Memory B cell (primary cell): ENCODE measurements around the gene VIPR1.
A peak's percentile ranks its signal among the peaks of the same experiment; 100 is the strongest.
"Not testable (repeated sequence)": the region's sequence is repeated elsewhere in the genome, so short reads cannot be mapped to it uniquely, and the experiment has no call there.

Experiments
- ATAC-seq: fragments of 150-1000 bp; cut with Tn5 transposase; 2 replicates; pipeline ENCODE4 v1.10.0; 2021; ENCODE audit warnings: low read depth, mild to moderate bottlenecking, moderate library complexity
- DNase-seq, 2 donors: peaks; one replicate each; pipeline ENCODE4 v3.0.0; 2022; ENCODE audit warnings: low spot score in 2 of 2
- H3K27ac Mint-ChIP-seq: one replicate; pipeline ENCODE4 v1.8.0; 2022; ENCODE audit warnings: mild to moderate bottlenecking, moderate library complexity, mixed read lengths
- H3K27me3 Mint-ChIP-seq: one replicate; pipeline ENCODE4 v1.8.0; 2022; ENCODE audit warnings: mixed read lengths
- H3K36me3 Mint-ChIP-seq: one replicate; pipeline ENCODE4 v1.8.0; 2022; ENCODE audit warnings: mild to moderate bottlenecking, mixed read lengths
- H3K4me1 Mint-ChIP-seq: one replicate; pipeline ENCODE4 v1.8.0; 2022; ENCODE audit warnings: mixed read lengths
- H3K4me3 Mint-ChIP-seq: one replicate; pipeline ENCODE4 v1.8.0; 2022; ENCODE audit warnings: mild to moderate bottlenecking, moderate library complexity, mixed read lengths
- H3K9me3 Mint-ChIP-seq: one replicate; pipeline ENCODE4 v1.8.0; 2022; ENCODE audit warnings: mixed read lengths

VIPR1 gene

DNA sequence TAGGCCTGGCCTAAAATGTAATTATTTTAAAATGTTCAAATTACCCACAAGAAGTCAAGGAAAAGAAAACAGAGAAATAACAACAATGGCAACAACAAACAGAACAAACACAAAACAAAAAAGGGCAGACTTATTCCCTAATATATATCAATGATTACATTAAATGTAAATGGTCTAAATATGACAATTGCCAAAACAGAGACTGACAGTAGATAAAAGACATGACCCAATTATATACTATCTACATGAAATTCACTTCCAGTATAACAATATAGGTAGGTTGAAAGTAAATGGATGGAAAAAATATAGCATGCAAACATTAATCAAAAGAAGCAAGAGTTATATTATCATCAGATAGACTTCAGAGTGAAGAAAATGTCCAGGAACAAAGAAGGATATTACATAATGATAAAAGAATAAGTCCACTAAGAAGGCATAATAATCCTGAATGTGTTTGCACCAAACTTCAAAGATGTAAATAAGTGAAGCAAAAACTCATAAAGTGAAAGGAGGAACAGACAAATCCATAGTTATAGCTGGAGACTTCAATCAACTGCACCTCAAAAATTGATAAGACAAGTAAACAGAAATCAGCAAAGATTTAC is 72.8 kb downstream of the VIPR1 start:
- ATAC-seq (no peak), DNase-seq (no peak)
- H3K9me3 Mint-ChIP-seq: peaks cover 14% of the 10 kb centered on the region
- no peaks in the 10 kb centered on the region for H3K27me3 Mint-ChIP-seq
- H3K4me1 Mint-ChIP-seq: peaks cover 15% of the 10 kb centered on the region
- no peak overlapping the region for H3K27ac Mint-ChIP-seq
- H3K36me3 Mint-ChIP-seq: peaks cover 38% of the 10 kb centered on the region
- no peak overlapping the region for H3K4me3 Mint-ChIP-seq

DNA sequence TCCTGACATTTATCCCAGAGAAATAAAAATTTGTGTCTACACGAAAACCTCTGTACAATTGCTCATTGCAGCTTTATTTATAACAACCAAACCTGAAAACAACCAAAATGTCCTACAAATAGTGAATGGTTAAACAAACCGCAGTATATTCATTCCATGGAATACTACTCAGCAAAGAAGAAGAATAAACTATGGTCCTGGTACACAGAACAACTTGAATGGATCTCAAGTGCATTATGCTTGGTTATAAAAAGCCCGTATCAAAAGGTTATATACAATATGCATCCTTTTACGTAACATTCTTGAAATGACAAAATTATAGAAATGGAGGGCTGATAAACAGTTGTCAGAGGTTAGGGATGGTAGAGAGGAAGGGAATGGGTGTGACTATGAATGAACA is 75.6 kb downstream of the VIPR1 start:
- ATAC-seq (no peak), DNase-seq (no peak)
- no peak overlapping the region for H3K4me3 Mint-ChIP-seq
- peaks cover 24% of the 10 kb centered on the region for H3K4me1 Mint-ChIP-seq
- no peaks in the 10 kb centered on the region for H3K27me3 Mint-ChIP-seq
- no peak overlapping the region for H3K27ac Mint-ChIP-seq
- peaks cover 14% of the 10 kb centered on the region for H3K9me3 Mint-ChIP-seq
- peaks cover 32% of the 10 kb centered on the region for H3K36me3 Mint-ChIP-seq

DNA sequence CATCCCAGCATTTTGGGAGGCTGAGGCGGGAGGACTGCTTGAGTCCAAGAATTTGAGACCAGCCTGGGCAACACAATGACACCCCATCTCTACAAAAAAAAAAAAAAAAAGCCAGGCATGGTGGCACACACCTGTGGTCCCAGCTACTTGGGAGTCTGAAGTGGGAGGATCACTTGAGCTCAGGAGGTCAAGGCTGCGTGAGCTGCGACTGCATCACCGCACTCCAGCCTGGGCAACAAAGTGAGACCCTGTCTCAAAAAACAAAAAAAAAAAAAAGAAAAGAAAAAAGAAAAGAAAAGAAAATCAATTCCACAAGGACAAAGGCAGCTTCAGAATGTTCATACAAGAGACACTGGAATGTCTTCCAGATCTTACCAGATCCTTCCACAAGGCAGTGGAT is 76.9 kb downstream of the VIPR1 start:
- H3K27me3 Mint-ChIP-seq, DNase-seq, H3K4me3 Mint-ChIP-seq, H3K9me3 Mint-ChIP-seq, ATAC-seq: not testable (repeated sequence)
- Mint-ChIP-seq H3K4me1 (peaks cover 26% of the 10 kb centered on the region), H3K36me3 (peaks cover 22% of the 10 kb centered on the region), H3K27ac (peak overlapping the region; percentile 98)

DNA sequence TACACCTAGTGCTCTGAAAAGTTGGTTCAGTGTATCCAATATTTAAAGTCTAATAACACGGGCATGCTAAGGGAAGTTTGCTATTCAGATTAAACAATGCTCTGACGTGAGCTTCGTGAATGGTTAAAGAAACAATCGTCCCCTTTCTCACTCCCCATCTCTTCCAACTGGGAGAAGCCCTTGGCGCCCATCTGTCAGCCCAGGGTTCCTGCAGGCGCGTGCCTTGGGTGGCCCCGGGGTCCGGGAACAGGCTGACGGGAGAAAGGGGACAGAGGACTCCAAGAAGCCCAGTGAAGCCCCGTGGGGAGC is 78.9 kb downstream of the VIPR1 start:
- ATAC-seq (no peak), DNase-seq (no peak)
- Mint-ChIP-seq H3K36me3 (peaks cover 8% of the 10 kb centered on the region), H3K27ac (peak overlapping the region; percentile 98), H3K4me1 (peaks cover 24% of the 10 kb centered on the region), H3K27me3 (no peaks in the 10 kb centered on the region), H3K9me3 (peaks cover 4% of the 10 kb centered on the region), H3K4me3 (peak overlapping the region; percentile 91)

DNA sequence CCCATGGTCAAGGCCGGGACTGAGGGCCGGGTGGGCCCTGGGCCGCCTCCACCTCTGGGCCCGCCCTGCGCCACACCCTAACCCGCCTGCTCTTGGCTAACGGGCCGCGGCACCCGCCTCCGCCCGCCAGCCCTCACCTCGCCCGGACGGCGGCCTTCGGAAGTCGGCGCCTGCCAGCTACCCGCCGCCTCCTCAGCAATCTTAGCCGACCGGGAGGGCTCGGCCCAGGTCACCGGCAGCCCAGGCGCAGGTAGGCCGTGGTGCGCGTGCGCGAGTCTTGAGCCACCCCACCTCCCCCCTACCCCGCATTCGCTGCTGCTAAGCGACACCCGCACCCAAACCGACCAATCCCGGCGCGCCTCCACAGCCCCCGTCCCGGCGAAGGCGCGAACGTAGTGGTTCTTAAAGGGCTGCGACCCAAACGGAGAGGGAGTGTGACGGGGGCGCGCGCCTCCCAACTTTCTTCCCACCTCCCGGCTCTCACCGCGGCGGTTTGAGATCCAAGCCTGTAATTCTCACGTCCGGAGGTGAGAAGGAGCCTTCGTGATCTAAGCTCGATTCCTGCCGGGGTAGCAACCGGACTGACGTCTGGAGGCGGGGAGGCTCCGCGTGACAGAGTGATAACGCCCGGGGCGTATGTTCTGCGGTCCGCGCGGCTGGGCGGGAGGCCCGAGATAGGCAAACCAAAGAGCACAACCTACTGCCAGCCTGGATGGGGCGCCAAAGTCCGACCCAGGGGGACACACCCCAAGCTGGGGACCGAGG is 79.4 kb downstream of the VIPR1 start, which contains the start of gene SEC22C:
SEC22C (minus strand) TSS at position 259 of the 765 bp plus-strand sequence. CDS start 12,921 bp downstream, outside the sequence.
- DNase-seq (peak; percentile 93), ATAC-seq (peak; percentile 85)
- Mint-ChIP-seq H3K36me3 (peaks cover 8% of the 10 kb centered on the region), H3K27me3 (no peaks in the 10 kb centered on the region), H3K9me3 (peaks cover 4% of the 10 kb centered on the region), H3K27ac (peak within 1 kb of the TSS; percentile 98), H3K4me1 (peaks cover 24% of the 10 kb centered on the region), H3K4me3 (peak within 1 kb of the TSS; percentile 91)

DNA sequence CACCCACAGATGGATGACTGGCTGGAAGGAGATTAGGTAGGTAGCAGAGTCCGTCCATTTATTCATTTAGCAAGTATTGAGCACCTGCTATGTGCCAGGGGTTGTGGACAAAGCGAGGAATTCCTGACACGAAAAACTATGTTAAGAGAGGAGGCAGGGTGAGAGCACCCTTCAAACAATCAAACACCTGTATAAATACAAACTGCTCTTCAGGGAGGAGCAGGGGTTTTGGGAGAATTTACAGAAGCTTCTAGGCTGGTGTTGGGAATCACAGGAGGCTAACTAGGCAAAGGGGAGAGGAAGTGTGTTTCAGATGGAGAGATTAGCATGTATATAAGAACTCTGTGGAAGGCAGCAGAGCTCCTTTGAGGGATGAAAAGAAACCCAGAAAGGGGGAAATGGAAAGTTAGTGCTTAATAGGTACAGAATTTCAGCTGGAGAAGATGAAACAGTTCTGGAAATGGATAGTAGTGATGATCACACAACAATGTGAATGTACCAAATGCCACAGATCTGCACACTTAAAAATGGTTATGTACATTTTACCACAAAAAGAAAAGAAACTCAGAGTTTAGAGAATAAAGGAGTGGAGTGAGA is 80.1 kb downstream of the VIPR1 start:
- Mint-ChIP-seq H3K27me3 (no peaks in the 10 kb centered on the region), H3K4me3 (peak overlapping the region; percentile 91), H3K36me3 (peaks cover 4% of the 10 kb centered on the region), H3K4me1 (peaks cover 21% of the 10 kb centered on the region), H3K27ac (peak overlapping the region; percentile 98), H3K9me3 (peaks cover 4% of the 10 kb centered on the region)
- DNase-seq (no peak), ATAC-seq (no peak)
